ENCODE measurements around the gene STX16. TPM values are rescaled to one million over a fixed set of nuclear protein-coding genes. Genes with fewer than 3 reads are reported as not detected.

Gene STX16
- total RNA-seq, 1 experiment from 2014 or later, result 41.9 TPM

DNA sequence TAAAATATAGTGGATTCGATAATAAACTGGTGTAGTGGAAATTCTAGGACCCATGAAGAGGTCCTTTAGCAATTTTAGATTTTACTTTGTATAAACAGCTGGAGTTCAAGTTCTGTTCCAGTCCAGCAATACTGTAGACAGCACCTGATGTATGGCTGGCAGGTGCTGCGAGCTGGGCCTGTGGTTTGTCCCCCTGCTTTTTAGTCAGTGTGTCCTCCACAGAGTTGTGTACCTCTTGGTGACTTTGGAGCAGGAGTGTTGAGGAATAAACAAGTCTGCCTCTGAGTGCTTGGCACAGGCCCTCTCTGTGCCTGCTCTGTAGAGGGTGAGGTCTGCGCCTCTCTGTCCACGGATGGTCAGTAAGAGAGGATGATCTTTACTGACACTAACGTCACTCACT, 13.8 kb downstream of the STX16 start:
- Histone ChIP-seq H3K27ac (ENCODE audit: low read length) (no peak overlapping the region), H3K4me1 (ENCODE audit: control insufficient read depth, insufficient read depth, low read length) (no peaks in the 10 kb centered on the region), H3K4me3 (ENCODE audit: low read depth in 2 of 2, low read length in 2 of 2) (no peak overlapping the region), H3K27me3 (ENCODE audit: control insufficient read depth, insufficient read depth, low read length) (no peaks in the 10 kb centered on the region), H3K36me3 (ENCODE audit: control insufficient read depth, insufficient read depth, low read length) (peaks cover 12% of the 10 kb centered on the region), H3K9me3 (ENCODE audit: control insufficient read depth, insufficient read depth, low read depth, low read length) (no peaks in the 10 kb centered on the region)
- ChIA-PET POLR2A (no interaction called here), CTCF (no interaction called here)
- intact Hi-C loops (cut with micrococcal nuclease; ENCODE audit: unreplicated experiment), result no loop called here
- no peak for DNase-seq (ENCODE audit: low read depth, low spot score)
- TF ChIP-seq SIN3A (IDR thresholded peaks at IDR 0.05; ENCODE audit: borderline replicate concordance, insufficient read depth, low read depth, low read length), result no peak
- no peak for TF ChIP-seq TCF7L2 (IDR thresholded peaks at IDR 0.05; ENCODE audit: low read depth, low read length)
- TF ChIP-seq, protein P1, sequence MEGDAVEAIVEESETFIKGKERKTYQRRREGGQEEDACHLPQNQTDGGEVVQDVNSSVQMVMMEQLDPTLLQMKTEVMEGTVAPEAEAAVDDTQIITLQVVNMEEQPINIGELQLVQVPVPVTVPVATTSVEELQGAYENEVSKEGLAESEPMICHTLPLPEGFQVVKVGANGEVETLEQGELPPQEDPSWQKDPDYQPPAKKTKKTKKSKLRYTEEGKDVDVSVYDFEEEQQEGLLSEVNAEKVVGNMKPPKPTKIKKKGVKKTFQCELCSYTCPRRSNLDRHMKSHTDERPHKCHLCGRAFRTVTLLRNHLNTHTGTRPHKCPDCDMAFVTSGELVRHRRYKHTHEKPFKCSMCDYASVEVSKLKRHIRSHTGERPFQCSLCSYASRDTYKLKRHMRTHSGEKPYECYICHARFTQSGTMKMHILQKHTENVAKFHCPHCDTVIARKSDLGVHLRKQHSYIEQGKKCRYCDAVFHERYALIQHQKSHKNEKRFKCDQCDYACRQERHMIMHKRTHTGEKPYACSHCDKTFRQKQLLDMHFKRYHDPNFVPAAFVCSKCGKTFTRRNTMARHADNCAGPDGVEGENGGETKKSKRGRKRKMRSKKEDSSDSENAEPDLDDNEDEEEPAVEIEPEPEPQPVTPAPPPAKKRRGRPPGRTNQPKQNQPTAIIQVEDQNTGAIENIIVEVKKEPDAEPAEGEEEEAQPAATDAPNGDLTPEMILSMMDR (IDR thresholded peaks at IDR 0.05), result no peak
- TF ChIP-seq POLR2AphosphoS5 (IDR thresholded peaks at IDR 0.05; ENCODE audit: low read depth, low read length), result no peak
- TF ChIP-seq, protein P2, sequence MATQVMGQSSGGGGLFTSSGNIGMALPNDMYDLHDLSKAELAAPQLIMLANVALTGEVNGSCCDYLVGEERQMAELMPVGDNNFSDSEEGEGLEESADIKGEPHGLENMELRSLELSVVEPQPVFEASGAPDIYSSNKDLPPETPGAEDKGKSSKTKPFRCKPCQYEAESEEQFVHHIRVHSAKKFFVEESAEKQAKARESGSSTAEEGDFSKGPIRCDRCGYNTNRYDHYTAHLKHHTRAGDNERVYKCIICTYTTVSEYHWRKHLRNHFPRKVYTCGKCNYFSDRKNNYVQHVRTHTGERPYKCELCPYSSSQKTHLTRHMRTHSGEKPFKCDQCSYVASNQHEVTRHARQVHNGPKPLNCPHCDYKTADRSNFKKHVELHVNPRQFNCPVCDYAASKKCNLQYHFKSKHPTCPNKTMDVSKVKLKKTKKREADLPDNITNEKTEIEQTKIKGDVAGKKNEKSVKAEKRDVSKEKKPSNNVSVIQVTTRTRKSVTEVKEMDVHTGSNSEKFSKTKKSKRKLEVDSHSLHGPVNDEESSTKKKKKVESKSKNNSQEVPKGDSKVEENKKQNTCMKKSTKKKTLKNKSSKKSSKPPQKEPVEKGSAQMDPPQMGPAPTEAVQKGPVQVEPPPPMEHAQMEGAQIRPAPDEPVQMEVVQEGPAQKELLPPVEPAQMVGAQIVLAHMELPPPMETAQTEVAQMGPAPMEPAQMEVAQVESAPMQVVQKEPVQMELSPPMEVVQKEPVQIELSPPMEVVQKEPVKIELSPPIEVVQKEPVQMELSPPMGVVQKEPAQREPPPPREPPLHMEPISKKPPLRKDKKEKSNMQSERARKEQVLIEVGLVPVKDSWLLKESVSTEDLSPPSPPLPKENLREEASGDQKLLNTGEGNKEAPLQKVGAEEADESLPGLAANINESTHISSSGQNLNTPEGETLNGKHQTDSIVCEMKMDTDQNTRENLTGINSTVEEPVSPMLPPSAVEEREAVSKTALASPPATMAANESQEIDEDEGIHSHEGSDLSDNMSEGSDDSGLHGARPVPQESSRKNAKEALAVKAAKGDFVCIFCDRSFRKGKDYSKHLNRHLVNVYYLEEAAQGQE (IDR thresholded peaks at IDR 0.05; ENCODE audit: insufficient read depth in 1 of 2, low read depth in 2 of 2, low read length in 1 of 2), result no peak
- in situ Hi-C loops (cut with HindIII; ENCODE audit: low pct_unique_long_range_greater_than_20kb, low sequenced_read_pairs), result no loop called here
- BruUV-seq (replicated peaks), result no TSS peak
- ATAC-seq, result no peak

DNA sequence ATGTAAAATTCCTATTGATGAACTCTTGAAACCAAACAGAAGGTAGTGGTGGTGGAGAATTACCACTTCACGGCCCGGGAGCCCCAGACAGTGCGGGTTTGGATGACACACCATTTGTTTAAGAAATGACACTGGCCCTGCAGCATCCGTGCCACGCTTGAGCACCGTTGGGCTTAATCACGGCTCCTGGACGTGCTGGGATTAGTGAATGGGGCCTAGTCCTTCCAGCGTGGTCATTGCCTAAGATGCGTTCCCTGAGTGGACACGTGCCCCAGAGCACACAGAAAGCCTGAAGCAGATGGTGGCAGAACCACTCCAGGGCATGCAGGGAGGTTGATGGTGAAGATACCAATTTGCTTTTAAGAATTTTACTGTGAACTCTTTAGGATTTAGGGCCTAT, 14.5 kb downstream of the STX16 start:
- POLR2A ChIA-PET, result no interaction called here
- BruUV-seq (replicated peaks), result no TSS peak
- no peaks in the 10 kb centered on the region for H3K4me1 ChIP-seq (ENCODE audit: control insufficient read depth, insufficient read depth, low read length)

DNA sequence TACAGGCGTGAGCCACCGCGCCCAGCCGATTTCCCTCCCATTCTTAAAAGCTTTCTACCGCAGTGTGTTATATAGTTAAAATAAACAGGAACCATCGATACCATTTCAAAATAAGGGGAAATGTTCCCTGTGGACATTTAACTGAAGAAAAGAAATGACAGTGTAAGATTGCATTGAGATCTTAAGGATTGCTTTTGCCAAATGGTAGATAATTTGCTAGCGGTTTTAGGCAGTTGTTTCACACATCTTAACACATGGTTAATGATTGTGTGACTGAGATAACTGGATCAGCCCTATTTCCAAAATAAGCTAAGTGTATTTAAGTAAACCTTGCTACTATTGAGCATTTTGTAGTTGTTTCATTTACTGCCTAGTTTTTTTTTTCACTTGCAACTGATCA, 15.6 kb downstream of the STX16 start:
- DNase-seq (ENCODE audit: low read depth, low spot score), result no peak
- Histone ChIP-seq H3K36me3 (ENCODE audit: control insufficient read depth, insufficient read depth, low read length) (peaks cover 16% of the 10 kb centered on the region), H3K27me3 (ENCODE audit: control insufficient read depth, insufficient read depth, low read length) (no peaks in the 10 kb centered on the region), H3K27ac (ENCODE audit: low read length) (no peak overlapping the region), H3K4me1 (ENCODE audit: control insufficient read depth, insufficient read depth, low read length) (no peaks in the 10 kb centered on the region), H3K4me3 (ENCODE audit: low read depth in 2 of 2, low read length in 2 of 2) (no peak overlapping the region), H3K9me3 (ENCODE audit: control insufficient read depth, insufficient read depth, low read depth, low read length) (no peaks in the 10 kb centered on the region)
- no TSS peak for BruUV-seq (replicated peaks)
- in situ Hi-C loops (cut with HindIII; ENCODE audit: low pct_unique_long_range_greater_than_20kb, low sequenced_read_pairs) (no loop called here), intact Hi-C loops (cut with micrococcal nuclease; ENCODE audit: unreplicated experiment) (no loop called here)
- ChIA-PET POLR2A (no interaction called here), CTCF (no interaction called here)
- ATAC-seq, result no peak
- TF ChIP-seq, protein P2 (IDR thresholded peaks at IDR 0.05; ENCODE audit: insufficient read depth in 1 of 2, low read depth in 2 of 2, low read length in 1 of 2), result no peak
- TF ChIP-seq POLR2AphosphoS5 (IDR thresholded peaks at IDR 0.05; ENCODE audit: low read depth, low read length) (no peak), SIN3A (IDR thresholded peaks at IDR 0.05; ENCODE audit: borderline replicate concordance, insufficient read depth, low read depth, low read length) (no peak), TCF7L2 (IDR thresholded peaks at IDR 0.05; ENCODE audit: low read depth, low read length) (no peak)
- TF ChIP-seq, protein P1 (IDR thresholded peaks at IDR 0.05), result no peak

More for the DNA sequence above, 14.5 kb downstream of the STX16 start:
- in situ Hi-C loops (cut with HindIII; ENCODE audit: low pct_unique_long_range_greater_than_20kb, low sequenced_read_pairs) (no loop called here), intact Hi-C loops (cut with micrococcal nuclease; ENCODE audit: unreplicated experiment) (no loop called here)
- peaks cover 16% of the 10 kb centered on the region for H3K36me3 ChIP-seq (ENCODE audit: control insufficient read depth, insufficient read depth, low read length)
- H3K27me3 ChIP-seq (ENCODE audit: control insufficient read depth, insufficient read depth, low read length), result no peaks in the 10 kb centered on the region
- ATAC-seq (no peak), DNase-seq (ENCODE audit: low read depth, low spot score) (no peak)
- no peaks in the 10 kb centered on the region for H3K9me3 ChIP-seq (ENCODE audit: control insufficient read depth, insufficient read depth, low read depth, low read length)
- no peak for TF ChIP-seq SIN3A (IDR thresholded peaks at IDR 0.05; ENCODE audit: borderline replicate concordance, insufficient read depth, low read depth, low read length)
- H3K27ac ChIP-seq (ENCODE audit: low read length), result no peak overlapping the region
- no peak overlapping the region for H3K4me3 ChIP-seq (ENCODE audit: low read depth in 2 of 2, low read length in 2 of 2)
- CTCF ChIA-PET, result interaction anchor here (0.6 kb wide), 1 partner anchor 21 kb away, joined by 4 read pairs; no protein-coding TSS in a partner anchor
